Measurements from ENCODE around the gene CRHR1.

- TF ChIP-seq CTCF (conservative IDR thresholded peaks at IDR 0.05) (no peak), ZFX (IDR thresholded peaks at IDR 0.05) (no peak)
Observed at GRCh38 chr17:45844695-45845375, 60.7 kb downstream of the CRHR1 start, which contains the start of gene SPPL2C.

Measured in C4-2B (cell line).